Ectodermal cell (in vitro differentiated cells): ENCODE results near the gene ZSCAN16.
A peak's percentile ranks its signal among the peaks of the same experiment; 100 is the strongest.

Experiments used
- H3K27ac ChIP-seq: 2 replicates; pipeline ENCODE4 v1.7.0; 2013; ENCODE audit warnings: mild to moderate bottlenecking, low read depth, low read length; ENCODE audit not compliant: insufficient read depth, poor library complexity, severe bottlenecking
- H3K27me3 ChIP-seq: 2 replicates; pipeline ENCODE4 v1.7.0; 2013; ENCODE audit warnings: mild to moderate bottlenecking, low read length; ENCODE audit not compliant: insufficient read depth, control insufficient read depth, poor library complexity, severe bottlenecking
- H3K36me3 ChIP-seq: one replicate; pipeline ENCODE4 v1.7.0; 2013; ENCODE audit warnings: low read length; ENCODE audit not compliant: control insufficient read depth, insufficient read depth
- H3K4me1 ChIP-seq: one replicate; pipeline ENCODE4 v1.7.0; 2013; ENCODE audit warnings: low read length; ENCODE audit not compliant: control insufficient read depth, insufficient read depth
- H3K4me3 ChIP-seq: 2 replicates; pipeline ENCODE4 v1.7.0; 2013; ENCODE audit warnings: low read depth, low read length, control low read depth; ENCODE audit not compliant: insufficient read depth
- H3K9me3 ChIP-seq: 2 replicates; pipeline ENCODE4 v1.7.0; 2013; ENCODE audit warnings: mild to moderate bottlenecking, low read length, moderate library complexity; ENCODE audit not compliant: control insufficient read depth
- WGBS, 2 experiments: methylation state at CpG; one replicate each; pipeline ENCODE4 v1.1.7; 2013; ENCODE audit warnings: missing lambda C conversion rate in 2 of 2; 5-methylcytosine and 5-hydroxymethylcytosine counted together

Gene ZSCAN16

DNA sequence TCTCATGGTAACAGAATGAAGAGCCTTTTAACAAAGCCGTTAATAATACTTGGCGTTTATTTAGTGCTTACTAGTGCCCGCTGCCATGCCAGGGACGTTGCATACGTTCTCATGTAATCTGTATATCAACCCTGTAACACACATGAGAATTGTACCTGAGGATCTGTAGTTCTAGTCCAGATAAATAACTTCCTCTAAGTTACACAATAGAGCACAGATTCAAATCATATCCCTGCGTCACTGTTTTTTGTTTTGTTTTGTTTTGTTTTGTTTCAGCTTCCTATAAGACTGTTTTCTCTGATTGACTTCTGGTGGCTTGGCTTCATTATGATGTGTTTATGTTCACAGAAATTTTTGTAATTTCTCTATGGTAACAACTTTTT is 553 bp downstream of the ZSCAN16 start:
- H3K27ac ChIP-seq, result no peak overlapping the region
- H3K27me3 ChIP-seq, result no peaks in the 10 kb centered on the region
- WGBS, 2 experiments, result 65 to 73% methylated on average over 5 to 6 of the region's 6 CpGs
- H3K36me3 ChIP-seq, result peaks cover 4% of the 10 kb centered on the region
- peak overlapping the region; percentile 65 for H3K4me3 ChIP-seq
- no peaks in the 10 kb centered on the region for H3K9me3 ChIP-seq
- no peaks in the 10 kb centered on the region for H3K4me1 ChIP-seq

DNA sequence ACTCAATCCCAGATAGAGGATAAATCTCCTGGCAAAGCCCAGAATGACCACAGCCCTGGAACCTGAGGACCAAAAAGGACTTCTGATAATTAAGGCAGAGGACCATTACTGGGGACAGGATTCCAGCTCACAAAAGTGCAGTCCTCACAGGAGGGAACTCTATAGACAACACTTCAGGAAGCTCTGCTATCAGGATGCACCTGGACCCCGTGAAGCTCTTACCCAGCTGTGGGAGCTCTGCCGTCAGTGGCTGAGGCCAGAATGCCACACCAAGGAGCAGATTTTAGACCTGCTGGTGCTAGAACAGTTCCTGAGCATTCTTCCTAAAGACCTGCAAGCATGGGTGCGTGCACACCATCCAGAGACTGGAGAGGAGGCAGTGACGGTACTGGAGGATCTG is 992 bp downstream of the ZSCAN16 start:
- H3K4me3 ChIP-seq, result peak overlapping the region; percentile 65
- no peaks in the 10 kb centered on the region for H3K9me3 ChIP-seq
- no peaks in the 10 kb centered on the region for H3K27me3 ChIP-seq
- WGBS, 2 experiments, result 92 to 94% methylated on average over 4 of the region's 4 CpGs
- H3K36me3 ChIP-seq, result peaks cover 4% of the 10 kb centered on the region
- no peak overlapping the region for H3K27ac ChIP-seq
- no peaks in the 10 kb centered on the region for H3K4me1 ChIP-seq

DNA sequence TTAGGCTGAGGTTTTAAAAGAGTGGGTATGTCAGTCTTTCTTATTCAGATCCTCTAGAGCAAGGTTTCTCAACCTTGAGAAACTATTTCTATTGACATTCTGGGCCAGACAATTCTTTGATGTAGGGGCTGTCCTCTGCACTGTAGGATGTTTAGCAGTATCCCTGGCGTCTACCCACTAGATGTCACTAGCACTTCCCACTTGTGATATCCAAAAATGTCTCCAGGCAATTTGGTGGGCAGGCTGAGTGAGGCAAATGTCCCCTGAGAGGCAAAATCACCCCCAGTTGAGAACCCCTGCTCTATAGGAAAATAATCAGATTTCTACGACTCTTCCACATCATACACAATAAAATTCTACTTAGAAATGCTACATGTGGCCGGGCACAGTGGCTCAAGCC is 9.6 kb downstream of the ZSCAN16 start:
- Histone ChIP-seq H3K4me3 (no peak overlapping the region), H3K4me1 (peaks cover 12% of the 10 kb centered on the region), H3K27ac (no peak overlapping the region), H3K9me3 (no peaks in the 10 kb centered on the region), H3K27me3 (no peaks in the 10 kb centered on the region), H3K36me3 (peaks cover 4% of the 10 kb centered on the region)
- 53 to 65% methylated on average over 3 of the region's 3 CpGs for WGBS, 2 experiments

DNA sequence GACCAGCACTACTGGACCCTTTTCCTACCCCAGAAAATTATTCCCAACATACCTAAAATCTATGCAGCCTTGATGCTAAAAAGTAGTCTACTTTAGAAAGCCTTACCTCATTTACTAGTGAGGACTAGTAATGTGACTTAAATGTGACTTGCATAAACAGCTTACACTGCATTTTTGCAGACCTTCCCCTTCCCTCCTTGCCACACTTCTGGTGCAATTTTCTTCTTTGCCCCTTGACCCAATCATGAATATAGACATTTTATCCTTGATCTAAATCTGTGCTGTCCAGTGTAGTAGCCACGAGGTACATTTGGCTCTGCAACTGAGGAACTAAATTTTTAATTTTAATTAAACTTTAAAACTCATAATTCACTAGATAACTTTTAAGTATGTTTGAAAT is 10.3 kb downstream of the ZSCAN16 start:
- 89% methylated on average over 1 of the region's 1 CpG; no CpG with 5 or more reads in 1 of the 2 experiments for WGBS, 2 experiments
- Histone ChIP-seq H3K4me1 (peaks cover 12% of the 10 kb centered on the region), H3K27me3 (peaks cover 7% of the 10 kb centered on the region), H3K36me3 (peaks cover 1% of the 10 kb centered on the region), H3K4me3 (no peak overlapping the region), H3K9me3 (no peaks in the 10 kb centered on the region), H3K27ac (no peak overlapping the region)

DNA sequence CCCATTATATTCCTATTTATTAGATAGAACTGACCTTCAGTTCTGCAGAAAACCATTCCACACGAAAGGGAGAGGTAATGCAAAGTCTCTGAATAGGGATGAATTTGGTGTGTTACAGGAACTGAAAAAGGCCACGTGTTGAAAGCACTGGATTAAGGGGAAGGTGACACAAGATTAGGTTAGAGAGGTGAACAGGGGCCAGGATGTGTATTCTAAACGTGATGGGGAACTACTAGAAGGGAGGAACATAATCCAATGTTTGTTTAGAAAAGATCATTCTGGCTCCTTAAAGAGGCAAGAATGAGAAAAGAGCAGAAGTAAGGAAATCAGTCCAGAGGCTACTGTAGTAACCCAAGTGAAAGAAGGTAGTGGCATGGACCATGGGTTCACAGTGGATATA is 11.0 kb downstream of the ZSCAN16 start:
- WGBS, 2 experiments, result 55 to 62% methylated on average over 3 of the region's 3 CpGs
- Histone ChIP-seq H3K4me3 (peak overlapping the region; percentile 75), H3K27me3 (peaks cover 13% of the 10 kb centered on the region), H3K27ac (no peak overlapping the region), H3K4me1 (peaks cover 12% of the 10 kb centered on the region), H3K36me3 (no peaks in the 10 kb centered on the region), H3K9me3 (no peaks in the 10 kb centered on the region)

DNA sequence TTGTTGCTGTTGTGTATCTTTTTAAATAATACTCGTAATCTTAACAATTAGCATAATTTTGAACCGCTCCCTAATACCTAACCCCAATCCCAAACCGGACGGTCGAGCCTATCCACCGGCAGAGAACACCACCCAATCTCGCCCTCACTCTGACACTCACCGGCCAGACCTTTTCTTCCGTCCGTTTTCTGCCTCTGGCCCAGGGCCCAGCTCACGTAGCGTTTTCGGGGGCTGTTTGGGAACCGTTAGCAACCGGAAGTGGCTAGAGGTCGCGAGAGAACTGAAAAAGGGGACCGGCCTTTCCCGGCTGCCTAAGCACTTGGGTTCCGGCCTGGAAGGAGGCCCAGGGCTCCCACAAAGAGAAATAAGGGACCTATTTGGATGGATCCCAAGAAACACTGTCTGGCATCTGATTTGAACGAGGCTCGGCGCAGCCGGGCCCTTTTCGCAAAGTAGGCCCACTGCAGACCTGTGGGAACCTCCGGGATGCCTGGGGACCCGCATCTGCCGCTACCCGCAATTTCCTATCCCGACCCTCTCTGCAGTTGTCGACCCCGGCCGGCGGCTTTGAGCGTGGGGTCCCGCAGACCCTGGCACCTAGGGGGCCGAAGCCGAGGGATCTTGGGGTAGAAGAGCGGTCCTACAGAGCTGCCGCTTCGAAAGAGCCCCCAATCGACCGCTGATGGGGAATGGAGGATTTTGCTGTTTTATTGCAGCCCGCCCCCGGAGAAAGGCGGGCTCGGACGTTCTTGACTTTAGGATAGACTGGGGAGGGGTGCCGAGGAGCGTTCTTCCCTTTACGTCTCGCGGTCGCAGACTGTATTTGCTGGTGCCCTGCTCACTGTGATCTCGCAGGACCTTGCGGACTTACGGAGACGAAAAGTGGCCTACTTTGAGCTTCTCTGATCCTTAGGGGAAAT is 12.4 kb downstream of the ZSCAN16 start:
- Histone ChIP-seq H3K9me3 (no peaks in the 10 kb centered on the region), H3K4me1 (peaks cover 12% of the 10 kb centered on the region), H3K4me3 (peak overlapping the region; percentile 75), H3K27ac (peak overlapping the region; percentile 84), H3K27me3 (peaks cover 20% of the 10 kb centered on the region), H3K36me3 (no peaks in the 10 kb centered on the region)
- 0 to 1% methylated on average over 58 of the region's 58 CpGs for WGBS, 2 experiments

DNA sequence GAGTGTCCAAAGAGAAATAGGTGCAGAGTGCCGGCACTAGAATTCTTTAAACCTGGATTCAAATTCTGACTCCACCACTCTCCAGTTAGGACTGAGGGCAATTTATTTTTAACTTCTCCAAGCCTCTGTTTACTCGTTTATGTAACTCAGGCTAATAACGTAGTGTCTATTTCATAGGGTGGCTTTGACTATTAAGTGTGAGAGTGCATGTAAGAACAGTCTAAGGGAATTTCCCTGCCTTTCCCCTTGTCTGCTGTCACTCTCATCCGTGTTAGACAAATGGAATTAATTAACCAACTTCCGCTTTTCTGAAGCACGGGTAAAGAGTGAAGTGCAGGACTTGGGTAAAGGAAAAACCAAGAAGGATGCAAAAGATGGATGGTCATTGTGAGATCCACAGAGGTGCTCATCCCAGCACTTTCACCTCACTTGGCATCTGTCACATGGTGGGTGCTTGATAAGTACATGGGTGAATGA is 13.1 kb downstream of the ZSCAN16 start:
- H3K9me3 ChIP-seq, result no peaks in the 10 kb centered on the region
- H3K27ac ChIP-seq, result no peak overlapping the region
- peaks cover 12% of the 10 kb centered on the region for H3K4me1 ChIP-seq
- WGBS, 2 experiments, result 11 to 12% methylated on average over 4 to 6 of the region's 6 CpGs
- H3K4me3 ChIP-seq, result peak overlapping the region; percentile 75
- peaks cover 20% of the 10 kb centered on the region for H3K27me3 ChIP-seq
- H3K36me3 ChIP-seq, result no peaks in the 10 kb centered on the region

DNA sequence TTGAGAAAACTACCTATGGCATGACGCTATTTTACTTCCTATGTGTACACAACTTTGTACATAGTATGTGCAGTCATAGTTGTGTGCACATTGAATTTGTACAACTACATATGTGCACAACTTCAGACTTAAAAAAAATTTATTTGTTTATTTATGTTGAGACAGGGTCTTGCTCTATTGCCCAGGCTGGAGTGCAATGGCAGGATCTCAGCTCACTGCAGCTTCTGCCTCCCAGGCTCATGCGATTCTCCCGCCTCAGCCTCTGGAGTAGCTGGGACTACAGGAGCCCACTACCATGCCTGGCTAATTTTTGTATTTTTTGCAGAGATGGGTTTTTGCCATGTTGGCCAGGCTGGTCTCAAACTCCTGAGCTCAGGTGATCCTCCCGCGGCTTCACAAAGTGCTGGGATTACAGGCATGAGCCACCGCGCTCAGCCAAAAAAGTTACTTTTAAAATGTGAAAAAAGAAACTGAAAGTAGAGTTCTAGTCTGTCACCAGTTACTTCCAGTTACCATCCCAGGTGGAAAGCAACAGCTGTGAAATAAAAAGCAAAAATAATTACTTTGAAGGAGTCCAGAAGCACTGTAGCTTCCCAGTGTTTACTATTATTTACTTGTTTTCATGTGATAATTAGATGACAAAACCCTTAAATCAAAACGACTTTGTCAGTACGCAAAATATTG is 15.6 kb downstream of the ZSCAN16 start:
- Histone ChIP-seq H3K9me3 (no peaks in the 10 kb centered on the region), H3K4me1 (peaks cover 22% of the 10 kb centered on the region), H3K27ac (no peak overlapping the region), H3K36me3 (no peaks in the 10 kb centered on the region), H3K4me3 (no peak overlapping the region), H3K27me3 (peaks cover 20% of the 10 kb centered on the region)
- WGBS, 2 experiments, result 80 to 82% methylated on average over 9 of the region's 9 CpGs

DNA sequence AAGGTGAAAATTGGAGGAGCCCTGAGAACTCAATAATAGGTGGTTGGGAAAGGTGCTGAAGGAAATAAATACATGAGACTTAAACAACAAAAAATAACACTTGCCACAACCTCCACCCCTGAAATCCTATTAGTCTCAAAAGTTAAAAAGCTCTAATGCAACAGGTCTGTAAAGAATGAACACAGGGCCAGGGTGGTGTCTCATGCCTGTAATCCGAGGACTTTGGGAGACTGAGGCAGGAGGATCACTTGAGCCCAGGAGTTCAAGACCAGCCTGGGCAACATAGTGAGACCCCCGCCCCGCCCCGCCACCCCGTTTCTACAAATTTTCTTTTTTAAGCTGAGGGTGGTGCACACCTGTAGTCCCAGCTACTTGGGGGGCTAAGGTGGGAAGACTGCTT is 16.2 kb downstream of the ZSCAN16 start:
- no peaks in the 10 kb centered on the region for H3K9me3 ChIP-seq
- peaks cover 20% of the 10 kb centered on the region for H3K27me3 ChIP-seq
- H3K4me1 ChIP-seq, result peaks cover 18% of the 10 kb centered on the region
- no peak overlapping the region for H3K27ac ChIP-seq
- H3K36me3 ChIP-seq, result no peaks in the 10 kb centered on the region
- WGBS, 2 experiments, result 78 to 79% methylated on average over 5 of the region's 5 CpGs
- no peak overlapping the region for H3K4me3 ChIP-seq
